ENCODE measurements around the gene SORL1-AS1.
"Not testable (repeated sequence)": the region's sequence is repeated elsewhere in the genome, so short reads cannot be mapped to it uniquely, and the experiment has no call there.

The SORL1-AS1 gene

DNA sequence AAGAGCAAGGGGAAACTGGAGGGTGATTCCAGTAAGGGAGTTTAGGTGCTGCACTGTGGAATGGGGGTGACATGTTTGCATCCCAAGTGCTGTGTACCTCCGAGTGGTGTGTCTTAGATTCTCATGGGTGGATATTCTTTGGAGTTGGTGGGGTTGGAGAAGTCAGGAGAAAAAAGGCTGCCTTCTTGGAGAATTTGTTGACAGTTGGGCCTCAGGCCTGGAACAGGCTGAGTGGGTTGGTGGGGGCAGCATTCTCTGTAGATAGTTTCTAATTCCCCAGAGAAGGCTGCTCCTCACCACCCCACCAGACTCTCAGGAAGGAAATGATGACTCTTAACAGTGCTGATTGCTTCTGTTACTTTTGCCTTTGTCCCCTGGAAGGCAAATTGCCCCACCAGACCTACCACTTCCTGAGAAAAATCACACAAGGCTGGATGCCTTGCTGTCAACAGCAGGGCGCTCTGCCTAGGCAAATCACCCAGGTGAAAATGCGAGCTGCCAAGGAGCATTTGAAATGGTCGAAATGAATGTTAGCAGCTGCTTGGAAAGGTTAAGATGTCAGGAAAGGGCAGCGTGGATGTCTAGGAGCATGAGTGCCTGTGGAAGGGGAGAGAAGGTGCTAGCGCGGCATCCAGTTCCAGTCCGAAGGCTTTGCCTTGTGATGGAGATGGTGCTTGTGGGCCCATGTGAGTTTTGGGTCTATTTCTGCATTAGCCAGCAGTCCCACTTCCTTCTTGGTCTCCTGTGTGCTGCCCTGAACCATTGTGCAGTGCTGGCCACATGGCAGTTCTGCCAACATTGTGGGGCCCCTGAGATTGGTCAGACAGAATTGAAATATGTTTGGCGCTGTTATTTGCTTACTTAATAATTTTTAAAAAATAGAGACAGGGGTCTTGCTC, 29.7 kb upstream of the SORL1-AS1 start:
- no peak for DNase-seq (ENCODE audit: low read depth)
- no peak overlapping the region for H3K4me3 ChIP-seq (ENCODE audit: low read depth, low read length)
- no peak for TF ChIP-seq CTCF (IDR thresholded peaks at IDR 0.05; ENCODE audit: insufficient read depth, low read length)

- H3K4me3 ChIP-seq (ENCODE audit: low read depth, low read length); DNase-seq (ENCODE audit: low read depth): not testable (repeated sequence)
Measured at GRCh38 chr11:121481484-121482230, 28.9 kb upstream of the SORL1-AS1 start.

- H3K4me3 ChIP-seq (ENCODE audit: low read depth, low read length) = no peak overlapping the region
- DNase-seq (ENCODE audit: low read depth) = no peak
- TF ChIP-seq CTCF (IDR thresholded peaks at IDR 0.05; ENCODE audit: insufficient read depth, low read length) = no peak
Measured at GRCh38 chr11:121479698-121480238, 27.0 kb upstream of the SORL1-AS1 start.

DNA sequence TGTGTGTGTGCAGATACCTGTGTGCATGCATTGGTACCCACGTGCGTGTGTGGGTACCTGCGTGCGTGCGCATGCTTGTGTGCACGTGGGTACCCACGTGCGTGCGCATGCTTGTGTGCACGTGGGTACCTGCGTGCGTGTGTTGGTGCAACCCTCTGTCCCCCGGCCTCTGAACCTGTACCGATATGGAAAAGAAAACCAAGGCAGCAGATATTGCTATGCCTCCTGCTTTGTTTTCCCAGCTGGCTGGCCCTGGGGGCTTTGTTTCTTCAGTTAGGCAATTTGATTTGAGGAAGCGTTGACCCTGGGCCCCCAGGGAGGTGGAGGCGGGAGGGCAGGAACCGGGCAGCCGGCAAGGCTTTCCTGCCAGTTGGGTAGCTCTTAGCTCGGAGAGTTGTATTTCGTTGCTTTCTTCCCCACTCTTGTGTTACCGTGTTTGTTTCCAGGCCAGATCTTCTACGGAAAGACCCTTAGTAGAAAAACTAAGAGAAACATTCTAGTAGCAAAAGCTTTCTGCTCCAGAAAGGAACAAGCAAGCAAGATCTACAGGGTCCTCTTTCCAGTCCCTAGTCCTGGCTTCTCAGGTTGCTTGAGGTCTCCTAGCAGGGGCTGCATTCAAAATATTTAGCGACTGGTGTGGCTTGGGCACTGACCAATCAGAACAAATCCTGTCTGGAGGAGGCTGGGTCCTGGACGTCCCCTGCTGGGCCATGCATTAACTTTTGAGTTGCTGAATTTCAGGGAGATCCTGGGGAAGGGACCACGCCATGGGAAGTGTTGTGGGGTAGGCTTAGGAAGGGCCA, 26.3 kb upstream of the SORL1-AS1 start:
- H3K4me3 ChIP-seq (ENCODE audit: low read depth, low read length) = no peak overlapping the region
- no peak for TF ChIP-seq CTCF (IDR thresholded peaks at IDR 0.05; ENCODE audit: insufficient read depth, low read length)
- DNase-seq (ENCODE audit: low read depth) = no peak

DNA sequence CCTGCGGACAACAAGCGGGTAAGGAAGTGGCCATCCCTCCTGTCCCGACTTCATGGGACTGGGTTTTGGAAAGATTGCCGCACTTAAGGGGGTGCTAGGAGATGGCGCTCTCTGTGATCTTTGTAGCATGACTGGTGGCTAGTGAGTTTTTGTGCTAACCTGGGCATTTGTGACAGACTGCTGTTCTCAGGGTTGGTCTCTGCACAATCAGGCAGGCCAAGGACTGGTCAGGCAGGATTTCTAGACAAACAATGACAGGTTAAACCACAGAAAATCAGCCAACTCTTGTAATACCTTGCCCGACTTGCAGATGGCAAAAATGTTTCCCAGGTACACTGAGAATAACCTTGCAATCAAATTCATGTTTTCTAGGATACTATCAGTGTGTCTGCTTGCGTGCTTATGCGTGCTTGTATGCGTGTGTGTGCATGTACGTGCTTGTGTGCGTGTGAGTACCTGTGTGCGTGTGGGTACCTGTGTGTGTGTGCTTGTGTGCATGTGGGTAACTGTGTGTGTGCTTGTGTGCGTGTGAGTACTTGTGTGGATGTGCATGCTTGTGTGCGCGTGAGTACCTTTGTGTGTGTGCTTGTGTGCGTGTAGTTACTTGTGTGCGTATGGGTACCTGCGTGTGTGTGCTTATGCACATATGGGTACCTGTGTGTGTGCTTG, 25.6 kb upstream of the SORL1-AS1 start:
- TF ChIP-seq CTCF (IDR thresholded peaks at IDR 0.05; ENCODE audit: insufficient read depth, low read length) = no peak

DNA sequence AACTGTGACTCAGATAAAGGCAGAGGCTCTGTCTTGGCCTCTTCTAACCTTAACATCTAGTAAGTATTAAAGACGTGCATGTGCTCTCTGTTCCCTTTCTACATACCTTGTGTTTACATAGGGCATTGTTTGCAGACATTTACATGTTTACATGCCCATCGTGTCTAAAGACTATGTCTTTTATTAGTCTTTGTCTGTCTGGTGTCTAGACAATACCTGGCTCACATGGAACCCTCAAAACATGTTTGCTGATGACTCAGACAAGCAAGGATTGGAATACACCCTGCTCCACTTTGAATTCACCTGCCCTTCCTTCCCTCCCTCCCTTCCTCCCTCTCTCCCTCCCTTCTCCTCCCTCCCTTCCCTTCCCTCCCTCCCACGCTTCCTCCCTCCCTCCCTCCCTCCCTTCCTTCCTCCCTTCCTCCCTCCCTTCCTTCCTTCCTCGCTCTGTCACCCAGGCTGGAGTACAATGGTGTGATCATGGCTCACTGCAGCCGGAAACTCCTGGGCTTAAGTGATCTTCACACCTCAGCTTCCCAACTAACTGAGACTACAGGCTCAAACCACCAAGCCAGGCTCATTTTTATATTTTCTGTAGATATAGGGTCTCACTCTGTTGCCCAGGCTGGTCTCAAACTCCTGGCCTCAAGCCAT, 23.7 kb upstream of the SORL1-AS1 start:
- no peak for TF ChIP-seq CTCF (IDR thresholded peaks at IDR 0.05; ENCODE audit: insufficient read depth, low read length)
- no peak for DNase-seq (ENCODE audit: low read depth)
- H3K4me3 ChIP-seq (ENCODE audit: low read depth, low read length) = no peak overlapping the region

More for the DNA sequence above, 25.6 kb upstream of the SORL1-AS1 start:
- H3K4me3 ChIP-seq (ENCODE audit: low read depth, low read length) = no peak overlapping the region
- DNase-seq (ENCODE audit: low read depth) = no peak
